Measurements from ENCODE around the gene NPHS2.
"Not testable (repeated sequence)": the region's sequence is repeated elsewhere in the genome, so short reads cannot be mapped to it uniquely, and the experiment has no call there.

The NPHS2 gene

DNA sequence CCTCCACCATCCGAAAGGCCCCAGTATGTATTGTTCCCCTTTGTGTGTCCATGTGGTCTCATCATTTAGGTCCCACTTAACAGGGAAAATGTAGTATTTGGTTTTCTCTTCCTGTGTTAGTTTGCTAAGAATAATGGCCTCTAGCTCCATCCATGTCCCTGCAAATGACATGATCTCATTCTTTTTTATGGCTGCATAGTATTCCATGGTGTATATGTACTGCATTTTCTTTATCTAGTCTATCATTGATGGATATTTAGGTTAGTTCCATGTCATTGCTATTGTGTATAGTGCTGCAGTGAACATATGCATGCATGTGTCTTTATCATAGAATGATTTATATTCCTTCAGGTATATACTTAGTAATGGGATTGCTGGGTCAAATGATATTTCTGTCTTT lies 57.2 kb downstream of the NPHS2 start:
- H3K9me3 ChIP-seq (ENCODE audit: low read length); H3K27me3 ChIP-seq (ENCODE audit: insufficient read depth, low read length); H2AFZ ChIP-seq (ENCODE audit: low read depth, low read length); H3K36me3 ChIP-seq (ENCODE audit: insufficient read depth, low read length); H3K4me3 ChIP-seq (ENCODE audit: low read length); H3K4me1 ChIP-seq (ENCODE audit: insufficient read depth, low read length): not testable (repeated sequence)

GRCh38 chr1:179516976-179517705 lies 58.6 kb downstream of the NPHS2 start:
- H3K27me3 ChIP-seq (ENCODE audit: insufficient read depth, low read length) = no peaks in the 10 kb centered on the region
- no peak overlapping the region for H2AFZ ChIP-seq (ENCODE audit: low read depth, low read length)
- H3K4me3 ChIP-seq (ENCODE audit: low read length) = no peak overlapping the region
- H3K9me3 ChIP-seq (ENCODE audit: low read length) = no peaks in the 10 kb centered on the region
- H3K36me3 ChIP-seq (ENCODE audit: insufficient read depth, low read length) = no peaks in the 10 kb centered on the region
- H3K4me1 ChIP-seq (ENCODE audit: insufficient read depth, low read length) = no peaks in the 10 kb centered on the region

GRCh38 chr1:179510038-179510437 lies 65.7 kb downstream of the NPHS2 start:
- Histone ChIP-seq H3K9me3 (ENCODE audit: low read length) (no peaks in the 10 kb centered on the region), H3K4me3 (ENCODE audit: low read length) (no peak overlapping the region), H3K4me1 (ENCODE audit: insufficient read depth, low read length) (no peaks in the 10 kb centered on the region), H3K27me3 (ENCODE audit: insufficient read depth, low read length) (no peaks in the 10 kb centered on the region), H3K36me3 (ENCODE audit: insufficient read depth, low read length) (no peaks in the 10 kb centered on the region), H2AFZ (ENCODE audit: low read depth, low read length) (no peak overlapping the region)

DNA sequence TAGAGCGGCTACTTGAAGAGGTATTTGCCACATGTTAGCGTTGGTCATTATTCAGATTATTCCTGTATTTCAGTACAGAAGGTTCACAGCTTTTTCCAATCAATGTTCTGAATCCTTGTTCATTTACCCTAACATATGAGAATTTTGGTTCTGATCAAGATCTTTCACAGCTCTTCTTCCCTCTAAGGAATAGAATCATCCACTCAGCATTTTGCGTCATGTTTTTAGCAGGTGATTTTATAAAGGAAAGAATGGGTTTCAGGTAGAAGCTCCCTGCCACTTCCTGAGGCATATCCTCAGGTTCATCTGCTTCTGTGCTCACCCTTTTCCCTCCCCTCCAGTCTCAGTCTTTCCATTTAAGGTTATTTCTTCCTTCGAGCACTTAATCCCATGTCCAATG lies 66.4 kb downstream of the NPHS2 start:
- no peak overlapping the region for H3K4me3 ChIP-seq (ENCODE audit: low read length)
- H3K36me3 ChIP-seq (ENCODE audit: insufficient read depth, low read length) = no peaks in the 10 kb centered on the region
- H2AFZ ChIP-seq (ENCODE audit: low read depth, low read length) = no peak overlapping the region
- H3K27me3 ChIP-seq (ENCODE audit: insufficient read depth, low read length) = no peaks in the 10 kb centered on the region
- no peaks in the 10 kb centered on the region for H3K9me3 ChIP-seq (ENCODE audit: low read length)
- no peaks in the 10 kb centered on the region for H3K4me1 ChIP-seq (ENCODE audit: insufficient read depth, low read length)

- no peaks in the 10 kb centered on the region for H3K27me3 ChIP-seq (ENCODE audit: insufficient read depth, low read length)
- H3K36me3 ChIP-seq (ENCODE audit: insufficient read depth, low read length) = no peaks in the 10 kb centered on the region
- H3K9me3 ChIP-seq (ENCODE audit: low read length) = no peaks in the 10 kb centered on the region
- no peaks in the 10 kb centered on the region for H3K4me1 ChIP-seq (ENCODE audit: insufficient read depth, low read length)
- no peak overlapping the region for H3K4me3 ChIP-seq (ENCODE audit: low read length)
- H2AFZ ChIP-seq (ENCODE audit: low read depth, low read length) = no peak overlapping the region
Measured at GRCh38 chr1:179506199-179506598, 69.5 kb downstream of the NPHS2 start.
